DMS153 treated with DMSO at 0.1 percent for 48 hours (cell line): Measurements from ENCODE around the gene SIM2.
"Not testable (repeated sequence)": the region's sequence is repeated elsewhere in the genome, so short reads cannot be mapped to it uniquely, and the experiment has no call there.

ENCODE experiments used
- DNase-seq: peaks from one replicate; lab custom pipeline; 2025; ENCODE audit not compliant: unreplicated experiment; lab: John Stamatoyannopoulos, UW

SIM2 gene

GRCh38 chr21:36698981-36699545 is at the start of gene SIM2:
SIM2 (plus strand) TSS chr21:36699115; CDS start chr21:36699747, 632 bp downstream.
- no peak for DNase-seq

- DNase-seq, result no peak
Measured at GRCh38 chr21:36654324-36654723, 44.6 kb upstream of the SIM2 start.

GRCh38 chr21:36654796-36655325 is 44.1 kb upstream of the SIM2 start:
- DNase-seq, result no peak

GRCh38 chr21:36656138-36656537 is 42.8 kb upstream of the SIM2 start:
- no peak for DNase-seq

GRCh38 chr21:36657290-36657689 is 41.6 kb upstream of the SIM2 start:
- not testable (repeated sequence) for DNase-seq

- DNase-seq, result no peak
Measured at GRCh38 chr21:36657999-36658398, 40.9 kb upstream of the SIM2 start.

GRCh38 chr21:36658926-36659325 is 40.0 kb upstream of the SIM2 start:
- DNase-seq, result no peak

GRCh38 chr21:36661511-36662309 is 37.2 kb upstream of the SIM2 start:
- DNase-seq, result no peak

- no peak for DNase-seq
Measured at GRCh38 chr21:36663033-36663855, 35.7 kb upstream of the SIM2 start.

- DNase-seq, result no peak
Measured at GRCh38 chr21:36664662-36664990, 34.3 kb upstream of the SIM2 start.

- no peak for DNase-seq
Measured at GRCh38 chr21:36665806-36666205, 33.1 kb upstream of the SIM2 start.

- no peak for DNase-seq
Measured at GRCh38 chr21:36668713-36669112, 30.2 kb upstream of the SIM2 start.

- DNase-seq, result no peak
Measured at GRCh38 chr21:36671836-36672235, 27.1 kb upstream of the SIM2 start.

- DNase-seq, result not testable (repeated sequence)
Measured at GRCh38 chr21:36672296-36672695, 26.6 kb upstream of the SIM2 start.

- no peak for DNase-seq
Measured at GRCh38 chr21:36672737-36673136, 26.2 kb upstream of the SIM2 start.

- no peak for DNase-seq
Measured at GRCh38 chr21:36676039-36676950, 22.6 kb upstream of the SIM2 start.

GRCh38 chr21:36677443-36677842 is 21.5 kb upstream of the SIM2 start:
- DNase-seq, result no peak

- DNase-seq, result no peak
Measured at GRCh38 chr21:36678538-36678937, 20.4 kb upstream of the SIM2 start.

- no peak for DNase-seq
Measured at GRCh38 chr21:36681117-36681631, 17.7 kb upstream of the SIM2 start.

GRCh38 chr21:36684957-36685714 is 13.8 kb upstream of the SIM2 start:
- no peak for DNase-seq
